Activated CD4-positive, alpha-beta T cell treated with anti-CD3 and anti-CD28 coated beads, Interleukin-2, amount 50 U/mL, for 24 hours (primary cell): ENCODE measurements around the gene GPR17.

Experiments
- DNase-seq, 2 donors: peaks; one replicate each; pipeline ENCODE4 v3.0.0-alpha.2; 2020; ENCODE audit warnings: low read depth in 1 of 2, low spot score in 1 of 2

GPR17 gene

DNA sequence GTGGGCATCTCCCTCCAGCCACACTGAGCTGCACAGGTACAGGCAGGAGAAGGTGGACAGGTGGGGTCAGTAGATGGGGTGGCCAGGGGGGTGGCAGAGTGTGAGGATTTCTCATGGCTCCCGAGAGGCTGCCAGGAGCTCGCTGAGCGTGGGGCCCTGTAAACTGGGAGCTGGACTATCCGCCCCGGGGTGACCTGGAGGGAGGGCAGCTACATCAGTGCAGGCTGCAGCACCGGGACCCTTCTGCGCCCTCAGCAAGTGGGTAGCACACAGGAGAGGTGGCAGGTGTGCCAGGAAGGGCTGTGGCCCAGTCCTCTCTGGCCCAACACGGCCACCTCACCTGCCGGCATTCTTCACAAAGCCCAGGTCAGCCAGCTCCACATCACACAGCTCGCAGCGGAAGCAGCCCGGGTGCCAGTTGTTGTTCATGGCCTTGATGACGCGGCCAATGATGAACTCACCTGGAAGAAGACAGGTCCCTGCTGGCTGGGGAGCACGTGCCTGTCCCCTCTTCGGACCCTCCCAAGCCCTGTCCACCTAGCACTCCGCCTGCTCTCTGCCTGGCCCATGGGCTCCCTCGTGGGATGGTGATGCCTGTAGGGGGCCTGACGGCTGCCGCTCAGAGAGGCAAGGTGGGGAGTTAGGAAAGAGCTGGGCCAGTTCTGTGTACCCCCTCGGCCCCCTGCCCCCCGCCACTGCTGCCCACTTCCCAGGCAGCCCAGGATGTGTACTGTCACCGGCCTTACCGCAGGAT lies 8.3 kb downstream of the GPR17 start:
- DNase-seq: no peak

DNA sequence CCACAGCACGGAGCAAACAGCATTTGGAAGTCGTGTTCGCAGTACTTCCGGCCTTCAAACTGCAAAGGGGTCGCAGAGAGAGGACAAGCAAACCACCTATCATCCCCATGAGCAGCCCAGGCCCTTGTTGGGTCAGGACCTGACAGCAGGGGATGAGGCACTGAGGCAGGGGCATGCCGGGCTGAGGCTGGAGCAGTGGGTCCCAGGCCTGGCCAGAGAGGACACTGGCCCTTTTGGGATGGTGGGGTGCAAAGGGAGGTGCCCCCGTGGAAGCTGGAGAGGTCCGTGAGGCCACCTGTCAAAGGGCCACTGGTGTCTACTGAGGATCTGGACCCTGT lies 8.9 kb downstream of the GPR17 start:
- no peak for DNase-seq

DNA sequence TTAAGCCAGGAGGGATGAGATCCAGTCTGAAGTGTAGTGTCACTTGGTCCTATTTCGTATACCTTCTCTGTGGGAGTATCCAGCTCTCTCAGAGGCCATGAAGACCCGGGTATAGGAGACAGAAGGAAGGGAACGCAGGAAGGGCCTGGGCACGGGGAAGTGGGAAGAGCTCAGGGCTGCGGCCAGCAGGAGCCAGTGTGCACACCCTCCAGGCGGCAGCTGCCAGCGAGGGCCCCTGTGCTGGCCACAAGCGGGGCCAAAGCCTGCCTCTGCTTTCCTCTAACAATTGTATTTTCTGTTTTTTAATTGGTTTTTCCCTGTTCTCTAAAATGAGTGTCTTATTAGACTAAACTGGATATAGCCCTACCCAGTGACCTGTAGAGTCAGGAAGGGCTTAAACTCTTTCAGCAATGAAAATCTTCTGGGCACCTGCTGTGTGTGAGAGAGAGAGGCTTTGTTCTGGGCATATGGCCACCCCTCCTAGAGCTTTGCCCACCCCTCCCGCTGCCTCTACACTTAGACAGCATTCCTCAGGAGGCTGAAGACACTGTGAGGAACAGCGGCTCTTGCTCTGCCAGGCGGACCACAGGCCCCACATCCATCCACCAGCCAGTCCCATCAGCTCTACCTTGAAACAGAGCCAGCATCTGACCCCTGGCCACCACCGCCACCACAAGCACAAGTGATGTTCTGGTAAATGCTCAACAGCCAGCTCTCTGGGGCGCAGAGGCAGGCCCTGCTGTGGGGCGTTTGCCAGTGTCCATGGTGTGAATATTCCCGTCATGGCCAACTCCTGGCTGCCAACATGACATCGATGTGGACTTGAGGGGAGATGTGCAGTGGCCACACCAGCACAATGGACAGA lies 9.5 kb downstream of the GPR17 start:
- DNase-seq: no peak

DNA sequence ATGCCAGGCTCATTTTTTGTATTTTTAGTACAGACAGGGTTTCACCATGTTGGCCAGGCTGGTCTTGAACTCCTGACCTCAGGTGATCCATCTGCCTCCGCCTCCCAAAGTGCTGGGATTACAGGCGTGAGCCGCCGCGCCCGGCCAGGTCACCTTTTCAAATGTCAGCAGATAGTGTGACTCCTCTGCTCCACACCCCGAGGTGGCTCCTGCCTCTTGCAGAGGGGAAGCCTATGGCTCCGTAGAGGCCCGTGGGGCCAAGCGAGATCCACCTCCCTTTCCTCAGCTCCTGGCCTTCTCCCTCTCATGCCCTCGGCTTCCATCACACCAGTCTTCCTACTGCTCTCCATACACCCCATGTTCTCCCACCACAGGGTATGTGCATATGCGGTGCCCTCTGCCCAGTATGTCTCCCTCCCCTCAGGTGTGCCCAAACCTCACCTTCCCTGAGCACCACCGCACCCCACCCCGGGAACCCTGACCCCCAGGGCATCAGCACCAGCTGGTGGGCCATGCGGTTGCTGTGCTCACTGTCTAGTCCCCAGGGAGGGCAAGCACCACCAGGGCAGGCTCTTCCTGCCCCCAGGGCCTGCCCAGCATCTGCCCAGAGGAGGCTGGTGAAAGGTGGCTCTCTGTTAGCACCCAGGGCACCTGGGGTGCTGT lies 10.7 kb downstream of the GPR17 start:
- DNase-seq: no peak

DNA sequence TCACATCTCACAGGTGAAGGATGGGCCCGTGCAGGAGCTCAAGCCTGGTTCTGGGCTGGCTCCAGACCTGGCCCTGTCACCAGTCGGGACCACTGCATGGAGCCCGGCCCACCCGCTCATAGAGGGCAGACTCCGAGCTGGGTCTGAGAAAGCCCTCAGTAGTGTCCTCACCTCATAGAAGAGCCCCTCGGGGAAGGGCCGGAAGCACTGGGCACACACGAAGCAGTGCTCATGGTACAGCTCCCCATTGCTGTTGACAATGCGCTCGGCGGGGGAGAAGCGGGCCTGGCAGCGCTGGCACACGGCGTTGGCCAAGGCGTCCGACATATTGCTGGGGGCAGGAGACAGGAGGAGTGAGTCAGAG lies 11.3 kb downstream of the GPR17 start:
- DNase-seq: no peak

DNA sequence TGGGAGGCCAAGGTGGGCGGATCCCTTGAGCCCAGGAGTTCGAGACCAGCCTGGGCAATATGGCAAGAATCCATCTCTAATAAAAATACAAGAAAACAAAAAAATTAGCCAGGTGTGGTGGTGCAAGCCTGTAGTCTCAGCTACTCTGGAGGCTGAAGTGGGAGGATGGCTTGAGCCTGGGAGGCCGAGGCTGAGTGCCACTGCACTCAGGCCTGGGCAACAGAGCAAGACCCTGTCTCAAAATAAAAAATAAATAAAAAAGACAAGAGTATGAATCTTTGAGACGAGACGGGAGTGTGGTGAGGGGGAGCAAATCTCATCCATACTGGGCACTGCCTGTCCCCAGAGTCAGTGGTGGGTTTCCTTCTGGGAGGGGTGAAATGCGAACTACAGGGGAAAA lies 12.2 kb downstream of the GPR17 start:
- DNase-seq: no peak

DNA sequence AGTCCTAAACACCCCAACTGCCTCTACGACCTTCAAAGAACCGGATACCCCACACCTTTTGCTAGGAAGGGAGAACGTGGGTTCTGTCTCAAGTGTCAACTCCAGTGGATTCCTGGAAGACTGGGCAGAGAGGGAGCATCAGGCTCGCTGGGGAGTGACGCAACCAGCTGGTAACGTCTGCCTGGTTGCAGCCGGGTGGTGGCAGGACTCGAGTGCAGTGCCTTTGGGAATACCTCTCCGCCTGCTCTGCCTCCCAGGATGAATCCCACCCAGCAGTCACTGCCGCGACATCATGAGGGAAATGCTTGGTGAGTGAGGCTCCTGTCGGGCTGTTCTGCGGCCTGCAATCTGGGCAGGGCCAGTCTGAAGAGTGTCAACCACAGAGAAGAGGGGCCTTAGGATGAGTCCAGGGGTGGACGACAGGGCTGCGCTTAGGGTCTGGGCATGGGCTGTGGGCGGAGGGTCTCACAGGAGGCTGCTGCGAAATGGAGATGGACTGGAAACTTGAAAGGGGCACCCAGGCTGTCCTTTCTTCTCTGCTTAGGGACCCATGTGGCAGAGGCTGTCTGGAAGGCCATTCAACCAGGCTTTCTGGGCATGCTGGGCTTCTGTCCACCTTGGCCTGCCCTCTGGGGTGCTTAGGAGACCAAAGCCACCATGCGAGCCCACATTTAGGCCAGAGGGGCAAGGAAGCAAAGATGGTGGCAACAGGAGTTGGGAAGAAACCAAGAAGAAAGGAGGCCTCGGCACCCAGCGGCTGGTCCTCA lies 12.9 kb downstream of the GPR17 start:
- no peak for DNase-seq

DNA sequence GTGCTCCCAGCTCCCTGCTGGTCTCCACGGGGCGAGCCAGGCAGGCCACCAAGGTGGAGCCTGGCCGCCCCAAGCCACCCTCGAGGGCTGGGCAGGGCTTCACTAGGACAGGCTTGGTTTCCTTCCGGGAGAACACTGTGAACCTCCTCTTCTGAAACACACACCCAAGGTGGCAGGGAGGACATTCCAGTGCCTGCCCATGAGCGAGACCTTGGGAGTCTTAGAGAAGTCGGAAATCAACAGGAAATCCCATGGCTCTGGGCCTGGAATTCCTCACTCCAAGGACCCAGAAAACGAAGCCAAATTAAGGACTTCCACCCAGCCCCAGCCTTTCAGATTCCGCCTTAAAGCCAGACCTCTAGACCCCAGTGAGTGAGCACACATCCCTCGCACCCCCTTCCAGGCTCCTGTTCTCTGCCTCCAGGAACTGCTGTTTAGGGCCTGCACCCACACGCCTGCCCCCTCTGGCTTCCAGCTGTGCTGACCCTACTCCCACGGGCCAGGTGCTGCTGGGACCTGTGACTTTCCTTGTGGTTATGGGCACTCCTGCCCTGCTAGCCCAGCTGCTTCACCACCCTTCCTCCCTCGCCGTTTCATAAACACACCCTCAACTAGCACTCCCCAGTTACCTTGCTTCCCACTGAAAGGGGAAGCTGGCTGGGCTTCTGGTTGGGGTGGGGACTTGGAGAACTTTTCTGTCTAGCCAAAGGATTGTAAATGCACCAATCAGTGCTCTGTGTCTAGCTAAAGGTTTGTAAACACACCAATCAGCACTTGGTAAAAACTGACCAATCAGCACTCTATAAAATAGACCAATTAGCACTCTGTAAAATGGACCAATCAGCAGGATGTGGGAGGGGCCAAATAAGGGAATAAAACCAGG lies 13.7 kb downstream of the GPR17 start:
- no peak for DNase-seq

DNA sequence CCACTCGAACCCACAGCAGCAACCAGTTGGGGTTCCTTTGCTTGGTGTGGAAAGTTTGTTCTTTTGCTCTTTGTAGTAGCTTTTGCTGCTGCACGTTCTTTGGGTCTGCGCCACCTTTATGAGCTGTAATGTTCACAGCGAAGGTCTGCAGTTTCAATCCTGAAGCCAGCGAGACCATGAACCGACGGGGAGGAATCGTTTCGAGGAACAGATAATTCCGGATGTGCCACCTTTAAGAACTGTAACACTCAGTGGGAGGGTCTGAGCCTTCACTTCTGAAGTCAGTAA lies 14.3 kb downstream of the GPR17 start:
- no peak for DNase-seq

DNA sequence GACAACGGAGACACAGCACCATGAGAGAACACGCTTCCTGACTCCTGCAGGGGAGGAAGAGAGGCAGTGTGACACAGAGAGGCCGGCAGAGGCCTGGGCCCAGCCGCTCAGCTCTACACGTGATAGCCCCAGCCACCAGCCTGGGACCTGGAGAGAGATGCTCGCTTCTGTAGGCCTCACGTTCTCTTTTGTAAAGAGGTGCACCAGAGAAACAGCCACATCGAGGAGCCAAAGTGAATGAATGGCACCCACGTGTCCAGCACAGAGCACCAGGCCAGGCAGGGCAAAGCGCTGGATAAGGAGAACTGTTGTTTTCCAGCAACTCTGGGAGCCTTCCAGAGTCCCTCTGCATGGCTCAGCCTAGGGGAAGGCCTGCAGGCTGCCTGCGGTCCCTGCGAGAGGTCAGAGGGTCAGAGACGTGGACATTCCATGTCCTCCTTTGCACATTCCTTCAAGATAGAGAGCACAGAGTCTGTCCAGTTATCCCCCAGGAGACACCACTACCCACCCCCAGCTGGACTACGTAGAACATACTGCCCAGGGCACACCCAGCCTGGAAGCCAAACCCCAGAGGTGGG lies 15.2 kb downstream of the GPR17 start:
- no peak for DNase-seq

DNA sequence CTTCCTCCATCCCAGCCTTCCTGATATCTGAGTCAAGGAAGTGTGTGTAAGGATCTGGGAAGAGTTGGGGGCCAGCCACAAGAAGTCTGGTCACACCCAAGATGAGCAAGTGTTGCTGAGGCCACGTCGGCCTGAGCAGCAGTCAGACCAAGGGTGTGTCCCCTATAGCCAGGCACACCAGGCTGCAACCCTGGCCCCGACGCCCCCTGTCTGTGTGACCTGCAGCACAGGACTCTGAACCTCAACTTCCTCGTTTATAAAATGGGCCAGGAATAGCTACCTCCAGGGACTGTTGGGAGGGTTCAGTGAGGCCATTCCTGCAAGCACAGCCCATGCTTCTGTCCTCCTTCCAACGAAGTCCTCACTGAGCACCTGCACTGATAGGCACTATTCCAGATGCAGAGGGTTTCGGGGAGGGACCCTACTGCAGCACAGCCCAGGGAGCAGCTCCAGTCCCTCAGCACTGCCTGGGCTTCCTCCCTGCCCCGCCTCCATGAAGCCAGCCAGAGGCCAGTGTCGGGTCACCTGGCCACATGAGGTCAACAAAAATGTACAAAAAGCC lies 16.1 kb downstream of the GPR17 start:
- no peak for DNase-seq

DNA sequence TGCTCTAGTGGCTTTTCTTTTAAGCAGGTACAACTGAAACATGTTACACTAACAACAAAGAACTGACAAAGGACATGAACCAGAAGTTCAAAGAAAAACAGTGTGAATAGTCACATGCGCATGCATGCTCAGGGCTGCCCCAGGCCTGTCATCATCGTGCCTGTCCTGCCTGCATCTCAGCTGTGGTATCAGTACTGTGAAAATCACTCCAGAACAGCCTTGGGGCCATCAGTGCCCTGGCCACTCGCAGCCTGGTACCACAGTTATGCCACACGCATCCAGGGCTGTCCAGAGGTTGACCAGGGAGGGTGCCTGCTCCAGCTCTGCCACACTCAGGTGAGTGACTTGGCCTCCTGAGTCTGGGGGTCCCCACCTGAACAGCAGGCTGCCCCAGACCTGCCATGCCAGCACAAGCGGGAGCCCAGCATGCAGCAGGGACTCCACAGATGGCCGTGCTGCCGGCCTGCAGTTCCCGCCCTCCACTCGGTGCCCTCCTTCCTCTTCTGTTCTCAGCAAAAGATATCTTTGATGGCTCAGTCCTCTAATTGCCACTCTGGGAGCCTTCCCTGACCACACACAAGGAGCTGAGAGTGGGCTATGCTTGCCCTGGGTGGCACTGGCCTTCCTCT lies 17.1 kb downstream of the GPR17 start:
- DNase-seq: no peak

DNA sequence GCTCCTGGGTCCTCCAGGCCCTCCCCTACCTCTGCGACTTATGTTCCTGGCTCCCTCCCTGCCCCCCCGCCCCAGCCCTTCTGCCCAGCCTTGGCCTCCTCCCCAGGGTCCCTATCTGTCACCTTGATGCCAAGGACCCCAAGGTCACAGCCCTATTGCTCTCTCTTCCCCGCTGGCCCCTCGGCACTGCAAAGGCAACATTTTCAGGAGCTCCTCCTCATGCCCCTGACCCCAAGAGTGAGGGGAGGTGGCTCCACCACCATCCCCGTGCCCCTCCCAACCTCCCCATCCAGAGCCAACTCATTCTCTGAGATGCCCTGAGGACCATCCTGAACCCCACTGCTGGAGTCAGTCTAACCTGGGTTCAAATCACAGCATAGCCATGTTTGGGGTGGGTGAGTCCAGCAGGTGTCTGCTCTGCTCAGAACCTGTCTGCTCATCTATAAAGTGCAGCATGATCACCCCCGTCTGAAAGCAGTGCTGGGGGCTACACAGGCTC lies 17.7 kb downstream of the GPR17 start:
- DNase-seq: no peak

DNA sequence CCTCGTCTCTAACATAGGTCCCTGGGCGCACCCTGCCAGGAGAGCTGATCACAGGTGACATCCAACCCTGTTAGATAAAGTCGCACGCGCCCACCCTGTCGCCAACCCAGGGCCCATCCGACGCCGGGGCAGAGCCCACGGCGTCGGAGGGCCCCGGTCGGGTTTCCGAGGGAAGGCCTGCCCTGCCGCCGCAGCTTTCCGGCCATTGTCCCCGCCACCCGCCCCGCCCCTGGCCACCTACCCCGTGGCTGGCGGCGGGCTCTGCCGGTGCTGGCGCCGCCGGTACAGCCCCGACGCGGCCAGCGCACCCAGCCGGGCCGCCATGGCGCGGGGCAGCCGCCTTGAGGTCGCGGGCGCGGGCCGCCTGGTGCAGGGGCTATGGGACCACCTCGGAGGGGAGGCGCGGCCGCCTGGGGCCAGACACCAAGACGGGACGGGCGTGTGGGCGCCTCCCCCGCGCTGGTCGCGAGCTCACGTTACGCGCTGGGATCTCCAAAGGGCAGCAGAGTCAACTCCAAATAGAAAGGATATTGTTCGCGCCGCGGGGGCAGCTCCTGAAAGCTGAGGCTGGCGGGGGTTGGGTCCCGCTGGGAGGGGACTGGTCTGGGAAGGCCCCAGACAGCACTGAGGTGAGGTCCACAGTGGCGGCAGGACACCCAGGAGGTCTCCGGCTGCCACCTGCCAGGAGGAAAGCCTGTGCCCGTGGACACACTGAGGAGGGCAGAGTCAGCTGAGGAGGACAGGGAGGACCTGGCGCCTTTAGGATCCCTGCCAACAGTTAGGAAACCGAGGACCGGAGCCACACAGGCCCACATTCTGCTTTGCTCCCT lies 18.3 kb downstream of the GPR17 start:
- DNase-seq: no peak

DNA sequence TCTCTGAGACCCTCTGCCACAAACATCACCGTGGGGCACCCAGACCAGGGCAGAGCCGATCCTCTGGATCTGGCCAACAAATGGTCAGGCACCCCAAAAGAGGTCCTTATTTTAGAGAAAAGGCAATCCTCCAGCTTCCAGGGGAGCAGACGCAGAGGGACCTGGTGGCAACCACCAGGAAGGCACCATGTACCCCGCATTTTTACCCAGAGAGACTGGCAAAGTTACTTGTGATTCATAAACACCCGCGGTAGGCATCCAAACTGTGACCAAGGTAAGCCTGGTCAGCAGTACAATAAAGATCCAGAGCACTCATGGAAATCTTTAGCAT lies 18.9 kb downstream of the GPR17 start:
- no peak for DNase-seq

DNA sequence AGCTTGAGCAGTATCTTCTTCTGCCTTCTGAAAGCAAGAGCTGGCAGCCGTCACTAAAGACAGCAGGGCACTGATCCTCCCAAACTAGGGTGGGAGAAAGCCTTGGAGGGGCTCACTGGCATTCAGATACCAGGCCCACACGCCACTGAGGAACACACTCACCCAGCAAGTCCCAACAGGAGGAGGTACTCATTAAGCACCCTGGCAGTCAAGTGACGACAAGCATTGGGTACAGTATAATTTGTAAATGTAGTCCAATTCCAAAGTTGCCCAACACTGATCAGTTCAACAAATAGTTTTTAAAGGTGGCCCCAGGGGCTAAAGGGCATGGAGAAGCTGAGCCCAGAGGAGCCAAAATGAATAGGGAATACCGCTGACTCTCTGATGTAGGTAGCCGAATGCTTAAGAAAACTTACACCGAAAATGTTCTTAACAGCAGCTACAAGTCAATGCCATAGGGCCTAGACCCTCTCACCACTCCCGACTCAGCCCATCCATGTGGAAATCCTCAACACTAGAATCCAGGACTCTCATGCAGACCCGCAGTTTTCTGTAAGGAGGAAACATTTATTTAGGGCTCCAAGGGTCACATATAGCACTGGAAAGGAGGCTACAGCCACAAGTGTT lies 19.4 kb downstream of the GPR17 start:
- DNase-seq: no peak

DNA sequence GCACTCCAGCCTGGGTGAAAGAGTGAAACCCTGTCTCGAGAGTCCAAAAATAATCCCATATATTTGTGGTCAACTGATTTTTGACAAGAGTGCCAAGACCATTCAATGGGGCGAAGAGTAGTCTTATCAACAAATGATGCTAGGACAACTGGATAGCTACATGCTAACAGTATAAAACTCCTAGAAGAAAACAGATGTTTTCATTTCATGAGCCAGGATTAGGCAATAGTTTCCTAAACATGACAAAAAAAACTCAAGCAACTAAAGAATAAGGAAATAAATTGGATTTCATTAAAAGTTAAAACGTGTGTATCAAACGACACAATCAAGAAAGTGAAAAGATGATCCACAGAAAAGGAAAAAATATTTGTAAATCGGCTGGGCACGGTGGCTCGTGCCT lies 23.1 kb downstream of the GPR17 start:
- DNase-seq: no peak
